ENCODE results near the gene HECW1. TPM values are rescaled to one million over a fixed set of nuclear protein-coding genes. Genes with fewer than 3 reads are reported as not detected.
A peak's percentile ranks its signal among the peaks of the same experiment; 100 is the strongest.

The HECW1 gene
- total RNA-seq, 1 experiment from 2014 or later = 2.7 TPM

DNA sequence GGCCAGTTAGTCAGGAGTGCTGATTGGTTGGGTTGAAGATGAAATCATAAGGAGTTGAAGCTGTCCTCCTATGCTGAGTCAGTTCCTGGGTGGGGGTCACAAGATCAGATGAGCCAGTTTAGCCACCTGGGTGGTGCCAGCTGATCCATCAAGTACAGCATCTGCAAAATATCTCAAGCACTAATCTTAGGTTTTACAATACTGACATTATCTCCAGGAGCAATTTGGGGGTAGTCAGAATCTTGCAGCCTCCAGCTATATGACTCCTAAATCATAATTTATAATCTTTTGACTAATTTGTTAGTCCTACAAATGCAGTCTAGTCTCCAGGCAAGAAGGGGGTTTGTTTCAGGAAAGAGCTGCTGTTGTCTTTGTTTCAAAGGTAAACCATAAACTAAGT, 286.4 kb downstream of the HECW1 start:
- no peak overlapping the region for H3K27ac ChIP-seq
- intact Hi-C loops (cut with micrococcal nuclease; ENCODE audit: unreplicated experiment) = no loop called here
- H3K9me2 ChIP-seq (ENCODE audit: insufficient read depth) = no peaks in the 10 kb centered on the region
- no peak for TF ChIP-seq EZH2 (IDR thresholded peaks at IDR 0.05; ENCODE audit: low read depth)
- TF ChIP-seq, protein P1, sequence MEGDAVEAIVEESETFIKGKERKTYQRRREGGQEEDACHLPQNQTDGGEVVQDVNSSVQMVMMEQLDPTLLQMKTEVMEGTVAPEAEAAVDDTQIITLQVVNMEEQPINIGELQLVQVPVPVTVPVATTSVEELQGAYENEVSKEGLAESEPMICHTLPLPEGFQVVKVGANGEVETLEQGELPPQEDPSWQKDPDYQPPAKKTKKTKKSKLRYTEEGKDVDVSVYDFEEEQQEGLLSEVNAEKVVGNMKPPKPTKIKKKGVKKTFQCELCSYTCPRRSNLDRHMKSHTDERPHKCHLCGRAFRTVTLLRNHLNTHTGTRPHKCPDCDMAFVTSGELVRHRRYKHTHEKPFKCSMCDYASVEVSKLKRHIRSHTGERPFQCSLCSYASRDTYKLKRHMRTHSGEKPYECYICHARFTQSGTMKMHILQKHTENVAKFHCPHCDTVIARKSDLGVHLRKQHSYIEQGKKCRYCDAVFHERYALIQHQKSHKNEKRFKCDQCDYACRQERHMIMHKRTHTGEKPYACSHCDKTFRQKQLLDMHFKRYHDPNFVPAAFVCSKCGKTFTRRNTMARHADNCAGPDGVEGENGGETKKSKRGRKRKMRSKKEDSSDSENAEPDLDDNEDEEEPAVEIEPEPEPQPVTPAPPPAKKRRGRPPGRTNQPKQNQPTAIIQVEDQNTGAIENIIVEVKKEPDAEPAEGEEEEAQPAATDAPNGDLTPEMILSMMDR (conservative IDR thresholded peaks at IDR 0.05) = no peak
- H2AFZ ChIP-seq = no peak overlapping the region
- no TSS peak for BruUV-seq (replicated peaks)
- no peaks in the 10 kb centered on the region for H3K4me1 ChIP-seq (replicated peaks; ENCODE audit: insufficient read depth)
- H3F3A ChIP-seq (ENCODE audit: insufficient read depth, low read depth) = no peaks in the 10 kb centered on the region
- CTCF ChIA-PET = no interaction called here
- H3K27me3 ChIP-seq (ENCODE audit: insufficient read depth, low read depth) = peaks cover 92% of the 10 kb centered on the region
- no peak overlapping the region for H3K4me3 ChIP-seq
- DNase-seq = peak in 1 of 2 experiments; percentile 16
- POLR2A ChIA-PET (ENCODE audit: unreplicated experiment) = no interaction called here
- H3K4me2 ChIP-seq = no peak overlapping the region
- no peaks in the 10 kb centered on the region for H4K20me1 ChIP-seq (ENCODE audit: insufficient read depth)
- no peaks in the 10 kb centered on the region for H3K36me3 ChIP-seq (ENCODE audit: low read depth)
- H3K79me2 ChIP-seq (ENCODE audit: low read depth) = no peaks in the 10 kb centered on the region
- no peaks in the 10 kb centered on the region for H3K9me3 ChIP-seq (ENCODE audit: insufficient read depth, low read depth)

DNA sequence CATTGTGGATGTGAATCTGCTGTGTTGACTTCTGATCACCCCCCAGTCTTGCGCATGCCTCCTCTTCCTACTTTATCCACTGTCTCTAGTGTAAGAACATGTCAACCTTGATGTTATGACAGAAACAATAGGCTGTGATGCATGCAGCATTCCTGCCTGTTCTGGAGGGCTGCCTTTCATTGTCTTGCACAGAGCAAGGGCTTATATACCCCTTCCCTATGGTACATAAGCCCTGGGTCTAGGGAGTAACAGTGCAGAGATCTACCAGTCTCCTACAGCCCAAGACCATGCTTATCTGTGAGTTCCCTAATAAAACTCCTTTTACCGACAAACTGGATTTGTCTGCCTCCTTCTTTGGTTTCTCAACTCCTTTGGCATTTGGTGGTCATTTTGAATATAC, 293.5 kb downstream of the HECW1 start:
- no peaks in the 10 kb centered on the region for H3F3A ChIP-seq (ENCODE audit: insufficient read depth, low read depth)
- H3K9me3 ChIP-seq (ENCODE audit: insufficient read depth, low read depth) = no peaks in the 10 kb centered on the region
- H3K27me3 ChIP-seq (ENCODE audit: insufficient read depth, low read depth) = peaks cover 96% of the 10 kb centered on the region
- peak in 1 of 2 experiments; percentile 31 for DNase-seq
- ChIA-PET CTCF (no interaction called here), POLR2A (ENCODE audit: unreplicated experiment) (no interaction called here)
- no peak overlapping the region for H3K4me3 ChIP-seq
- intact Hi-C loops (cut with micrococcal nuclease; ENCODE audit: unreplicated experiment) = no loop called here
- H3K36me3 ChIP-seq (ENCODE audit: low read depth) = no peaks in the 10 kb centered on the region
- H4K20me1 ChIP-seq (ENCODE audit: insufficient read depth) = no peaks in the 10 kb centered on the region
- no peak overlapping the region for H3K4me2 ChIP-seq
- no peak overlapping the region for H2AFZ ChIP-seq
- no peaks in the 10 kb centered on the region for H3K4me1 ChIP-seq (replicated peaks; ENCODE audit: insufficient read depth)
- no peaks in the 10 kb centered on the region for H3K79me2 ChIP-seq (ENCODE audit: low read depth)
- BruUV-seq (replicated peaks) = no TSS peak
- no peak overlapping the region for H3K27ac ChIP-seq
- TF ChIP-seq, protein P1 (conservative IDR thresholded peaks at IDR 0.05) = no peak
- no peak for TF ChIP-seq EZH2 (IDR thresholded peaks at IDR 0.05; ENCODE audit: low read depth)
- no peaks in the 10 kb centered on the region for H3K9me2 ChIP-seq (ENCODE audit: insufficient read depth)

DNA sequence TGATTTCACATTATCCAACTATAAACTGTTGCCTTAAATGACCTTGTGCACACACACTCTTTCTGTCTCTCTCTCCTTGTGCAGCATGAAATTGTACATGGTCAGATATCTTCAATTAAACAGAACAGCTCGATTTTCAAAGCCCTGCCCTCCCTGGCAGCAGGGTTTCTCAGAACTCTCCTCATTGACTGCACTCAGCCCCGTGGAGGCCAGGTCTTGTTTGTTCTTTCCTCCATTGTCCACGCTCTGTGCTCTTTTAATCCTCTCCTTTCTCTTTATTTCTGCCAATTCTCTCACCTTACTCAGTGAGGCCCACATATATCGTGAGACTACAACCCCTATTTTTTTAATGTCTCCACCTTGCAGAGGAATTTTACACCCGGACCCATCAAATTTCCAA, 294.5 kb downstream of the HECW1 start:
- no peaks in the 10 kb centered on the region for H4K20me1 ChIP-seq (ENCODE audit: insufficient read depth)
- no peaks in the 10 kb centered on the region for H3K4me1 ChIP-seq (replicated peaks; ENCODE audit: insufficient read depth)
- no peaks in the 10 kb centered on the region for H3K9me2 ChIP-seq (ENCODE audit: insufficient read depth)
- POLR2A ChIA-PET (ENCODE audit: unreplicated experiment) = no interaction called here
- H3K9me3 ChIP-seq (ENCODE audit: insufficient read depth, low read depth) = no peaks in the 10 kb centered on the region
- H3K4me2 ChIP-seq = no peak overlapping the region
- H3K79me2 ChIP-seq (ENCODE audit: low read depth) = no peaks in the 10 kb centered on the region
- no peak overlapping the region for H3K27ac ChIP-seq
- CTCF ChIA-PET = no interaction called here
- H3K4me3 ChIP-seq = no peak overlapping the region
- no TSS peak for BruUV-seq (replicated peaks)
- intact Hi-C loops (cut with micrococcal nuclease; ENCODE audit: unreplicated experiment) = no loop called here
- H3K36me3 ChIP-seq (ENCODE audit: low read depth) = no peaks in the 10 kb centered on the region
- TF ChIP-seq EZH2 (IDR thresholded peaks at IDR 0.05; ENCODE audit: low read depth) = no peak
- TF ChIP-seq, protein P1 (conservative IDR thresholded peaks at IDR 0.05) = no peak
- H3F3A ChIP-seq (ENCODE audit: insufficient read depth, low read depth) = no peaks in the 10 kb centered on the region
- H3K27me3 ChIP-seq (ENCODE audit: insufficient read depth, low read depth) = peaks cover 95% of the 10 kb centered on the region
- peak in 1 of 2 experiments; percentile 21 for DNase-seq
- H2AFZ ChIP-seq = no peak overlapping the region

All from PC-9 (cell line).